Fibroblast of lung (primary cell): ENCODE measurements around the gene LRP1-AS.

Source experiments
- EZH2 ChIP-seq: IDR thresholded peaks from 2 replicates; pipeline ENCODE4 v1.5.1; 2012; ENCODE audit warnings: low read length, control low read depth, mild to moderate bottlenecking; ENCODE audit errors: missing control alignments
- TF ChIP-seq, protein P1 (sequence below), 2 donors: IDR thresholded peaks in 1 of 2; conservative IDR thresholded peaks in 1 of 2; 1 replicate in 1 of 2; 2 replicates in 1 of 2; pipeline ENCODE4 v1.5.1; 2011 to 2012; ENCODE audit warnings: low read length in 2 of 2, control low read depth in 1 of 2, inconsistent platforms in 1 of 2, low read depth in 1 of 2, mild to moderate bottlenecking in 1 of 2

DNA sequence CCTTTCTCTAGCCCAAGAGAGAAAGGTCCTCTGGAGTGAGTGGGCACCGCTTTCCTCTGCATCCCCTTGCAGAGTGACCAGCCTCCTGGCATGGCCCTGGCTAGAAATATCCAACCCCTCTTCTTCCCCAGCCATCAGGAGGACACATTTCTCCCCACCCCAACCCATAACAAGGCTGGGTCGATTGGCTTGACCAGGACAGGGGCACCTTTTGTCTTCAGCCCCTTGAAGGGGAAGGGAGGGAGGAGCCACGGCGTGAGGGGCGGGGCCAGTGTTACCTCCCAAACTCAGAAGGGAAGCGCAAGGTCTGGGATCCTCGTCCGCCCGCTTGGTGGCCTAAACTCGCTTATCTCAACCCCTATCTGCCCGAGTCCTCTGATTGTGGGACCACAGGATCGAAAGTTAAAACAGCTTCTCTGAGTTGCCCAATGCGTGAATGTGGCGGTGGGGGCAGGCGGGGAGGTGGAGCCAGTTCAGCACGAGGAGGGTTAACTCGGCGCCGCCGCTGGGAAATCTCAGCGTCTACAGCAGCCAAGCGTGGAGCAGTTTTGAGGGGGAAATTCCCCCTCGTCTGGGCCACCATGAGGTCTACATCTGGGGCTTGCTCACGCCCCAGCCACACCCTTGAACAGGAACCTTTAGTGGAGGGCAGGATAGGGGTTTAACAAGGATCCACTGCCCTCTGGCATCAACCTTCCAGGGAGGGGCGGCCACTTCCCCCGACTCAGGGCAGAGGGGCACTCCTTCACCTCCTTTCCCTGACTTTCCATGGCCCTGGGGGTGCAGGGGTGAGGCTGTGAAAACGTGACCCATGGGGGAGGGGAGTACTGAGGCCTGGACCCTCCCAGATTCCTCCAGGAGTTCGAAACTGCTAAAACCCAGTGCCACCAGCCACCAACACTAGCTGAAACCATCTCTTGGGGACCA lies 37.1 kb downstream of the LRP1-AS start:
- TF ChIP-seq, protein P1, sequence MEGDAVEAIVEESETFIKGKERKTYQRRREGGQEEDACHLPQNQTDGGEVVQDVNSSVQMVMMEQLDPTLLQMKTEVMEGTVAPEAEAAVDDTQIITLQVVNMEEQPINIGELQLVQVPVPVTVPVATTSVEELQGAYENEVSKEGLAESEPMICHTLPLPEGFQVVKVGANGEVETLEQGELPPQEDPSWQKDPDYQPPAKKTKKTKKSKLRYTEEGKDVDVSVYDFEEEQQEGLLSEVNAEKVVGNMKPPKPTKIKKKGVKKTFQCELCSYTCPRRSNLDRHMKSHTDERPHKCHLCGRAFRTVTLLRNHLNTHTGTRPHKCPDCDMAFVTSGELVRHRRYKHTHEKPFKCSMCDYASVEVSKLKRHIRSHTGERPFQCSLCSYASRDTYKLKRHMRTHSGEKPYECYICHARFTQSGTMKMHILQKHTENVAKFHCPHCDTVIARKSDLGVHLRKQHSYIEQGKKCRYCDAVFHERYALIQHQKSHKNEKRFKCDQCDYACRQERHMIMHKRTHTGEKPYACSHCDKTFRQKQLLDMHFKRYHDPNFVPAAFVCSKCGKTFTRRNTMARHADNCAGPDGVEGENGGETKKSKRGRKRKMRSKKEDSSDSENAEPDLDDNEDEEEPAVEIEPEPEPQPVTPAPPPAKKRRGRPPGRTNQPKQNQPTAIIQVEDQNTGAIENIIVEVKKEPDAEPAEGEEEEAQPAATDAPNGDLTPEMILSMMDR (conservative IDR thresholded peaks at IDR 0.05 in 1 of 2, IDR thresholded peaks at IDR 0.05 in 1 of 2; ENCODE audit: low read depth in 1 of 2, low read length in 2 of 2) = no peak
- TF ChIP-seq EZH2 = no peak
